ENCODE data around the gene ATG7. TPM values are rescaled to one million over a fixed set of nuclear protein-coding genes. Genes with fewer than 3 reads are reported as not detected.
"Not testable (repeated sequence)": the region's sequence is repeated elsewhere in the genome, so short reads cannot be mapped to it uniquely, and the experiment has no call there.

The ATG7 gene
- total RNA-seq, 1 experiment from 2014 or later: 35.2 TPM

GRCh38 chr3:11570789-11571495 is 298.7 kb downstream of the ATG7 start:
- Histone ChIP-seq H3K4me3 (ENCODE audit: insufficient read depth, low read depth, low read length) (no peak overlapping the region), H3K27me3 (ENCODE audit: control insufficient read depth, insufficient read depth, low read length) (no peaks in the 10 kb centered on the region), H3K36me3 (replicated peaks; ENCODE audit: control insufficient read depth, insufficient read depth, low read length) (no peaks in the 10 kb centered on the region; the same call in none of the 2 replicates)
- no peak for DNase-seq

GRCh38 chr3:11572660-11573059 is 300.5 kb downstream of the ATG7 start:
- H3K27me3 ChIP-seq (ENCODE audit: control insufficient read depth, insufficient read depth, low read length); DNase-seq; H3K4me3 ChIP-seq (ENCODE audit: insufficient read depth, low read depth, low read length); H3K36me3 ChIP-seq (replicated peaks; ENCODE audit: control insufficient read depth, insufficient read depth, low read length): not testable (repeated sequence)

GRCh38 chr3:11574981-11575669 is 302.9 kb downstream of the ATG7 start:
- Histone ChIP-seq H3K4me3 (ENCODE audit: insufficient read depth, low read depth, low read length) (no peak overlapping the region), H3K27me3 (ENCODE audit: control insufficient read depth, insufficient read depth, low read length) (no peaks in the 10 kb centered on the region), H3K36me3 (replicated peaks; ENCODE audit: control insufficient read depth, insufficient read depth, low read length) (no peaks in the 10 kb centered on the region; the same call in none of the 2 replicates)
- DNase-seq: no peak

- no peak overlapping the region for H3K4me3 ChIP-seq (ENCODE audit: insufficient read depth, low read depth, low read length)
- no peak for DNase-seq
- H3K36me3 ChIP-seq (replicated peaks; ENCODE audit: control insufficient read depth, insufficient read depth, low read length): no peaks in the 10 kb centered on the region; the same call in none of the 2 replicates
- no peaks in the 10 kb centered on the region for H3K27me3 ChIP-seq (ENCODE audit: control insufficient read depth, insufficient read depth, low read length)
Observed at GRCh38 chr3:11575677-11576076, 303.5 kb downstream of the ATG7 start.

GRCh38 chr3:11576453-11576852 is 304.3 kb downstream of the ATG7 start:
- no peaks in the 10 kb centered on the region for H3K27me3 ChIP-seq (ENCODE audit: control insufficient read depth, insufficient read depth, low read length)
- peak; percentile 48 for DNase-seq
- H3K4me3 ChIP-seq (ENCODE audit: insufficient read depth, low read depth, low read length): no peak overlapping the region
- H3K36me3 ChIP-seq (replicated peaks; ENCODE audit: control insufficient read depth, insufficient read depth, low read length): no peaks in the 10 kb centered on the region; the same call in none of the 2 replicates

GRCh38 chr3:11578169-11578568 is 306.0 kb downstream of the ATG7 start:
- DNase-seq: no peak
- no peak overlapping the region for H3K4me3 ChIP-seq (ENCODE audit: insufficient read depth, low read depth, low read length)
- no peaks in the 10 kb centered on the region for H3K27me3 ChIP-seq (ENCODE audit: control insufficient read depth, insufficient read depth, low read length)

GRCh38 chr3:11580645-11581044 is 308.4 kb downstream of the ATG7 start:
- H3K27me3 ChIP-seq (ENCODE audit: control insufficient read depth, insufficient read depth, low read length): no peaks in the 10 kb centered on the region
- DNase-seq: no peak

More at GRCh38 chr3:11578169-11578568, 306.0 kb downstream of the ATG7 start:
- no peaks in the 10 kb centered on the region; the same call in 1 of the 2 replicates for H3K36me3 ChIP-seq (replicated peaks; ENCODE audit: control insufficient read depth, insufficient read depth, low read length)

GRCh38 chr3:11581237-11582190 is 309.3 kb downstream of the ATG7 start:
- Histone ChIP-seq H3K36me3 (replicated peaks; ENCODE audit: control insufficient read depth, insufficient read depth, low read length) (no peaks in the 10 kb centered on the region), H3K4me3 (ENCODE audit: insufficient read depth, low read depth, low read length) (peak overlapping the region; percentile 6), H3K27me3 (ENCODE audit: control insufficient read depth, insufficient read depth, low read length) (no peaks in the 10 kb centered on the region)
- peak; percentile 43 for DNase-seq

More at GRCh38 chr3:11580645-11581044, 308.4 kb downstream of the ATG7 start:
- H3K4me3 ChIP-seq (ENCODE audit: insufficient read depth, low read depth, low read length): no peak overlapping the region
- no peaks in the 10 kb centered on the region for H3K36me3 ChIP-seq (replicated peaks; ENCODE audit: control insufficient read depth, insufficient read depth, low read length)

GRCh38 chr3:11582191-11582968 is 310.2 kb downstream of the ATG7 start:
- DNase-seq: peak; percentile 74
- H3K4me3 ChIP-seq (ENCODE audit: insufficient read depth, low read depth, low read length): peak overlapping the region; percentile 8
- H3K36me3 ChIP-seq (replicated peaks; ENCODE audit: control insufficient read depth, insufficient read depth, low read length): no peaks in the 10 kb centered on the region
- H3K27me3 ChIP-seq (ENCODE audit: control insufficient read depth, insufficient read depth, low read length): no peaks in the 10 kb centered on the region

GRCh38 chr3:11583235-11583634 is 311.0 kb downstream of the ATG7 start:
- Histone ChIP-seq H3K36me3 (replicated peaks; ENCODE audit: control insufficient read depth, insufficient read depth, low read length) (no peaks in the 10 kb centered on the region), H3K4me3 (ENCODE audit: insufficient read depth, low read depth, low read length) (no peak overlapping the region), H3K27me3 (ENCODE audit: control insufficient read depth, insufficient read depth, low read length) (no peaks in the 10 kb centered on the region)
- DNase-seq: no peak

GRCh38 chr3:11583638-11584046 is 311.4 kb downstream of the ATG7 start:
- H3K27me3 ChIP-seq (ENCODE audit: control insufficient read depth, insufficient read depth, low read length): no peaks in the 10 kb centered on the region
- H3K36me3 ChIP-seq (replicated peaks; ENCODE audit: control insufficient read depth, insufficient read depth, low read length): no peaks in the 10 kb centered on the region
- DNase-seq: peak; percentile 29
- H3K4me3 ChIP-seq (ENCODE audit: insufficient read depth, low read depth, low read length): no peak overlapping the region

GRCh38 chr3:11584570-11584969 is 312.4 kb downstream of the ATG7 start:
- Histone ChIP-seq H3K4me3 (ENCODE audit: insufficient read depth, low read depth, low read length) (no peak overlapping the region), H3K27me3 (ENCODE audit: control insufficient read depth, insufficient read depth, low read length) (no peaks in the 10 kb centered on the region), H3K36me3 (replicated peaks; ENCODE audit: control insufficient read depth, insufficient read depth, low read length) (no peaks in the 10 kb centered on the region)
- DNase-seq: no peak

GRCh38 chr3:11587766-11588165 is 315.6 kb downstream of the ATG7 start:
- DNase-seq: no peak
- no peaks in the 10 kb centered on the region for H3K36me3 ChIP-seq (replicated peaks; ENCODE audit: control insufficient read depth, insufficient read depth, low read length)
- H3K27me3 ChIP-seq (ENCODE audit: control insufficient read depth, insufficient read depth, low read length): no peaks in the 10 kb centered on the region
- no peak overlapping the region for H3K4me3 ChIP-seq (ENCODE audit: insufficient read depth, low read depth, low read length)

GRCh38 chr3:11588338-11588737 is 316.1 kb downstream of the ATG7 start:
- H3K4me3 ChIP-seq (ENCODE audit: insufficient read depth, low read depth, low read length): no peak overlapping the region
- DNase-seq: no peak
- H3K36me3 ChIP-seq (replicated peaks; ENCODE audit: control insufficient read depth, insufficient read depth, low read length): no peaks in the 10 kb centered on the region
- no peaks in the 10 kb centered on the region for H3K27me3 ChIP-seq (ENCODE audit: control insufficient read depth, insufficient read depth, low read length)

Data from H7 (cell line).